GF-D8 (cell line): ENCODE measurements around the gene DRC7.
A peak's percentile ranks its signal among the peaks of the same experiment; 100 is the strongest.
"Not testable (repeated sequence)": the region's sequence is repeated elsewhere in the genome, so short reads cannot be mapped to it uniquely, and the experiment has no call there.

Experiments used
- DNase-seq: peaks from one replicate; lab custom pipeline; 2025; lab: John Stamatoyannopoulos, UW

Gene DRC7

GRCh38 chr16:57711993-57712392 lies 17.4 kb downstream of the DRC7 start:
- DNase-seq: no peak

GRCh38 chr16:57712569-57712968 lies 18.0 kb downstream of the DRC7 start:
- DNase-seq: not testable (repeated sequence)

- DNase-seq: no peak
These were observed 19.0 kb downstream of the DRC7 start for GRCh38 chr16:57713596-57713995.

GRCh38 chr16:57714047-57714446 lies 19.4 kb downstream of the DRC7 start:
- no peak for DNase-seq

- DNase-seq: peak; percentile 39
These were observed 25.6 kb downstream of the DRC7 start for GRCh38 chr16:57720142-57720575.

- no peak for DNase-seq
These were observed 27.0 kb downstream of the DRC7 start for GRCh38 chr16:57721356-57722209.

- no peak for DNase-seq
These were observed 27.5 kb downstream of the DRC7 start for GRCh38 chr16:57722210-57722499.

- DNase-seq: no peak
These were observed 28.0 kb downstream of the DRC7 start for GRCh38 chr16:57722651-57723050.

GRCh38 chr16:57723170-57723569 lies 28.6 kb downstream of the DRC7 start:
- no peak for DNase-seq

GRCh38 chr16:57724531-57724930 lies 29.9 kb downstream of the DRC7 start:
- DNase-seq: no peak

- no peak for DNase-seq
These were observed 30.5 kb downstream of the DRC7 start for GRCh38 chr16:57725151-57725550.

GRCh38 chr16:57725554-57725953 lies 30.9 kb downstream of the DRC7 start:
- no peak for DNase-seq

GRCh38 chr16:57725976-57726375 lies 31.4 kb downstream of the DRC7 start:
- no peak for DNase-seq

GRCh38 chr16:57726433-57726947 lies 31.9 kb downstream of the DRC7 start:
- no peak for DNase-seq

- DNase-seq: no peak
These were observed 33.0 kb downstream of the DRC7 start for GRCh38 chr16:57727610-57728009.

GRCh38 chr16:57728336-57729181 lies 34.0 kb downstream of the DRC7 start:
- no peak for DNase-seq

GRCh38 chr16:57729182-57729484 lies 34.5 kb downstream of the DRC7 start:
- DNase-seq: no peak

- not testable (repeated sequence) for DNase-seq
These were observed 35.2 kb downstream of the DRC7 start for GRCh38 chr16:57729852-57730251.

GRCh38 chr16:57730771-57731730 lies 36.4 kb downstream of the DRC7 start:
- DNase-seq: no peak

GRCh38 chr16:57732037-57732436 lies 37.4 kb downstream of the DRC7 start:
- no peak for DNase-seq

GRCh38 chr16:57732714-57733113 lies 38.1 kb downstream of the DRC7 start:
- DNase-seq: no peak

- DNase-seq: no peak
These were observed 39.8 kb downstream of the DRC7 start for GRCh38 chr16:57734308-57734924.
